Endothelial cell (in vitro differentiated cells): ENCODE results near the gene SMIM29. TPM values are rescaled to one million over a fixed set of nuclear protein-coding genes. Genes with fewer than 3 reads are reported as not detected.

Experiments
- DNase-seq: peaks from one replicate; pipeline ENCODE4 v3.0.0; 2021; ENCODE audit warnings: low spot score
- H3K27ac Mint-ChIP-seq: one replicate; pipeline ENCODE4 v1.8.0; 2021; ENCODE audit warnings: mixed read lengths, inconsistent platforms; ENCODE audit not compliant: unreplicated experiment
- H3K27me3 Mint-ChIP-seq: one replicate; pipeline ENCODE4 v1.8.0; 2021; ENCODE audit warnings: mild to moderate bottlenecking, moderate library complexity, mixed read lengths, inconsistent platforms; ENCODE audit not compliant: unreplicated experiment
- H3K36me3 Mint-ChIP-seq: one replicate; pipeline ENCODE4 v1.8.0; 2021; ENCODE audit warnings: mild to moderate bottlenecking, low read depth, mixed read lengths, inconsistent platforms; ENCODE audit not compliant: unreplicated experiment
- H3K4me1 Mint-ChIP-seq: one replicate; pipeline ENCODE4 v1.8.0; 2021; ENCODE audit warnings: mild to moderate bottlenecking, mixed read lengths, inconsistent platforms; ENCODE audit not compliant: unreplicated experiment
- H3K4me3 Mint-ChIP-seq: one replicate; pipeline ENCODE4 v1.8.0; 2021; ENCODE audit warnings: mild to moderate bottlenecking, mixed read lengths, inconsistent platforms; ENCODE audit not compliant: unreplicated experiment
- H3K9me3 Mint-ChIP-seq: one replicate; pipeline ENCODE4 v1.8.0; 2021; ENCODE audit warnings: mixed read lengths, inconsistent platforms; ENCODE audit not compliant: unreplicated experiment
- total RNA-seq: library from RNA; stranded (reverse); fragmentation: NEBNext Ultra II Directional; extraction: Animal tissue kit (Norgen Biotek cat#: 25700); gene quantifications from one replicate; pipeline ENCODE4 v1.2.1, GENCODE V29; 2021; ENCODE audit not compliant: unreplicated experiment
- TF ChIP-seq, protein P1 (sequence below): fragments of 200-600 bp; sonication (generic); IDR thresholded peaks from one replicate; pipeline ENCODE4 v1.5.0; 2021; ENCODE audit warnings: antibody characterized with exemption; ENCODE audit not compliant: unreplicated experiment

Gene SMIM29
- total RNA-seq, 1 donor from 2014 or later: 44.3 TPM

DNA sequence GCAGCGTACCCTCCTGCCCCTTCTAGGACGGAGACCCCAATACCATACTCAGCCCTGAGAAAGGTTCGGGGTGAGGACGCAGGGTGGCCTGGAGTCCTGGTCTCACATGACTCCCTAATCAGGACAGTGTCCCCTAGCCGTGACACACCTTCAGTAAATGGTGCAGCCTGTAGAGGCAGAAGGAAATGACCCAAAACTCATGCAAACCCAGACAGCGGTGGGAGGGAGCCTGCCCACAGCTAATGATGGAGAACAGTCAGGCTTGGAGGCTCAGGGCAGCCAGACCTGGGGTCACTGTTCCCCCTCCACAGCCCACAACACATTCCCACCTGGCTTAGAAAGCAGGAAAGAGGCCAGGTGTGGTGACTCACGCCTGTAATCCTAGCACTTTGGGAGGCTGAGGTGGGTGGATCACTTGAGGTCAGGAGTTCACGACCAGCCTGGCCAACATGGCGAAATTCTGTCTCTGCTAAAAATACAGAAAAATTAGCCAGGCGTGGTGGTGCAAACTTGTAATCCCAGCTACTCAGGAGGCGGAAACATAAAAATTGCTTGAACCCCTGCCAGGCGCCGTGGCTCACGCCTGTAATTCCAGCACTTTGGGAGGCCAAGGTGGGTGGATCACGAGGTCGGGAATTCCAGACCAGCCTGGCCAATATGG, 20.9 kb downstream of the SMIM29 start:
- TF ChIP-seq, protein P1, sequence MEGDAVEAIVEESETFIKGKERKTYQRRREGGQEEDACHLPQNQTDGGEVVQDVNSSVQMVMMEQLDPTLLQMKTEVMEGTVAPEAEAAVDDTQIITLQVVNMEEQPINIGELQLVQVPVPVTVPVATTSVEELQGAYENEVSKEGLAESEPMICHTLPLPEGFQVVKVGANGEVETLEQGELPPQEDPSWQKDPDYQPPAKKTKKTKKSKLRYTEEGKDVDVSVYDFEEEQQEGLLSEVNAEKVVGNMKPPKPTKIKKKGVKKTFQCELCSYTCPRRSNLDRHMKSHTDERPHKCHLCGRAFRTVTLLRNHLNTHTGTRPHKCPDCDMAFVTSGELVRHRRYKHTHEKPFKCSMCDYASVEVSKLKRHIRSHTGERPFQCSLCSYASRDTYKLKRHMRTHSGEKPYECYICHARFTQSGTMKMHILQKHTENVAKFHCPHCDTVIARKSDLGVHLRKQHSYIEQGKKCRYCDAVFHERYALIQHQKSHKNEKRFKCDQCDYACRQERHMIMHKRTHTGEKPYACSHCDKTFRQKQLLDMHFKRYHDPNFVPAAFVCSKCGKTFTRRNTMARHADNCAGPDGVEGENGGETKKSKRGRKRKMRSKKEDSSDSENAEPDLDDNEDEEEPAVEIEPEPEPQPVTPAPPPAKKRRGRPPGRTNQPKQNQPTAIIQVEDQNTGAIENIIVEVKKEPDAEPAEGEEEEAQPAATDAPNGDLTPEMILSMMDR: no peak
- peaks cover 8% of the 10 kb centered on the region for H3K27me3 Mint-ChIP-seq
- no peaks in the 10 kb centered on the region for H3K36me3 Mint-ChIP-seq
- H3K9me3 Mint-ChIP-seq: no peaks in the 10 kb centered on the region
- no peak overlapping the region for H3K4me3 Mint-ChIP-seq
- H3K4me1 Mint-ChIP-seq: peaks cover 11% of the 10 kb centered on the region
- no peak for DNase-seq
- H3K27ac Mint-ChIP-seq: no peak overlapping the region

DNA sequence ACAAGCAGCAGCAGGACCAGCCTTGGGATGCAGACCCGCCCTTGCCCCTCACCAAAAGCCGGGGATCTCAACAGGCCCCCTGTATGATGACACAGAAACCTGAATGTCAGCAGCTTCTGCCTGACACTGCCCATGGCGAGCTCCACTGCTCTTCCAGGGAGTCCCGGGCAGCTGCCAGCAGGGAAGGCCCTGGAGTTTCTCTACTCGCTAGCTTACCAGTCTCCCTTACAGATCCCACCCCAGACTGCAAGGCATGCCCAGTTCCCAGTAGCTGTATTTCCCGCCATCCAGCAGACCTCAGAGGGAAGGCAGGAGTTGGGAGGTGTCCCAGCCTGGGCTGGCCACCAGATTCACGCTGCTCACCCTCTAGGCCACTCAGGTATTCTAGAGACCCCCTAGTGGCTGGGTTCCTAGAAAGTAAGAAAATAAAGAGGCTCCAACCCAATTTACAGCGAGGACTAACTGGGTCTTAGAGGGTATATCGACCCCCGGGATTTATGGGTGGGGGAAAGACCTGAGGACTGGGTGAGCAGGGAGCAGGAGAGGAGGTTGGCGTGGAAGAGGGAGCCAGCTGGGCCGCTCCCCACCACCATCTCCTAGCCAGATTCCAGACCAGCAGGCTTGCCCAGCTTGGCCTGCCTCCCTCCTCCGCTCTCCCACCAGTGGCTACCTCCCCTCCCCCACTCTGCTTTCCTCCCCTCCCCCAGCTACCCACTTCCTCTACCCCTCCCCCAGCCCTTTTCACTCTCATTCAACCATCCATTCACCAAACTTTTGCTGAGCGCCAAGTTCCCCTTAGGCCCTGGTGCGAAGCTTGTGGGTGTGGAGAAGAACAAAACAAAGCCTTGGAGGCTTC, 21.8 kb downstream of the SMIM29 start:
- Mint-ChIP-seq H3K4me3 (no peak overlapping the region), H3K4me1 (peaks cover 11% of the 10 kb centered on the region), H3K27me3 (peaks cover 6% of the 10 kb centered on the region), H3K36me3 (no peaks in the 10 kb centered on the region), H3K27ac (no peak overlapping the region), H3K9me3 (no peaks in the 10 kb centered on the region)
- DNase-seq: no peak
- TF ChIP-seq, protein P1: no peak

DNA sequence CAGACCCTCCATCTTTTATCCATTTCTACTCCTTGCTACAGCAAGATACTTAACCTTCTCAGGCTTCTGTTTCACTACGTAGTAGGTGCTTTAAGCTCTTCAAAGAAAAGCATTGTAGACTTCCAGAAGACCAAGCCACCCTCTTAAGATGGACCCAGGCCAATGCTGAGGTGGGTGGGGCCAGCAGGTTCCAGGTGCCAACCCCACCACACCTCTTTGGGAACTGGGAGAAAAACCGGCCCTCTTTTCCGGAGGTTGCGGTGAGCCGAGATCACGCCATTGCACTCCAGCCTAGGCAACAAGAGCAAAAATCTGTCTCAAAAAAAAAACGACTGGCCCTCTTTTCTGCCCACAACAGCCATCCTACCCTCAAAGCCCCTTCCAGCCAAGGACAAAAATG, 22.7 kb downstream of the SMIM29 start:
- peaks cover 11% of the 10 kb centered on the region for H3K4me1 Mint-ChIP-seq
- no peaks in the 10 kb centered on the region for H3K9me3 Mint-ChIP-seq
- DNase-seq: no peak
- H3K27ac Mint-ChIP-seq: no peak overlapping the region
- TF ChIP-seq, protein P1: no peak
- H3K4me3 Mint-ChIP-seq: no peak overlapping the region
- no peaks in the 10 kb centered on the region for H3K36me3 Mint-ChIP-seq
- H3K27me3 Mint-ChIP-seq: peaks cover 4% of the 10 kb centered on the region

DNA sequence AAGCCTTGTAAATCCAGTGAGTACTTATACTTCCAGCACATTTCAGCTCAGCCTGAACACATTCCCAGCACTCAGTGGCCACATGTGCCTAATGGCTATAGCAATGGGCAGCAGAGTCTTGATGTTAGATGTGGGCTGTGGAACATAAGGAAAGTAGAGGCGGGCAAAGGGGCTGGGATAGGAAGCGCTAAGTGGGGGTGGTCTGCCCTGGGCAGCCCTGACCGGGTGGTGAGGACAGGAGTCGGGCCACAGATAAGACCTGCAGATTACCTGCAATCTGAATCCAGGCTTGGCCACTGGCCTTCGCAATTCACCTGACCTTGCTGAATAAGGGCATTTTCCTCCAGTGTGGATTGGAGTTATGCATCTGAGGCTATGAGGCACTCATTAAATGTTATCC, 23.3 kb downstream of the SMIM29 start:
- Mint-ChIP-seq H3K27me3 (peaks cover 4% of the 10 kb centered on the region), H3K36me3 (no peaks in the 10 kb centered on the region), H3K4me3 (no peak overlapping the region), H3K4me1 (peaks cover 11% of the 10 kb centered on the region), H3K27ac (no peak overlapping the region), H3K9me3 (no peaks in the 10 kb centered on the region)
- no peak for DNase-seq
- TF ChIP-seq, protein P1: no peak
